ENCODE measurements around the gene MAGI3. TPM values are rescaled to one million over a fixed set of nuclear protein-coding genes. Genes with fewer than 3 reads are reported as not detected.

Gene MAGI3
- total RNA-seq, 4 donors from 2014 or later: 94.3 to 180 (median 134) TPM

DNA sequence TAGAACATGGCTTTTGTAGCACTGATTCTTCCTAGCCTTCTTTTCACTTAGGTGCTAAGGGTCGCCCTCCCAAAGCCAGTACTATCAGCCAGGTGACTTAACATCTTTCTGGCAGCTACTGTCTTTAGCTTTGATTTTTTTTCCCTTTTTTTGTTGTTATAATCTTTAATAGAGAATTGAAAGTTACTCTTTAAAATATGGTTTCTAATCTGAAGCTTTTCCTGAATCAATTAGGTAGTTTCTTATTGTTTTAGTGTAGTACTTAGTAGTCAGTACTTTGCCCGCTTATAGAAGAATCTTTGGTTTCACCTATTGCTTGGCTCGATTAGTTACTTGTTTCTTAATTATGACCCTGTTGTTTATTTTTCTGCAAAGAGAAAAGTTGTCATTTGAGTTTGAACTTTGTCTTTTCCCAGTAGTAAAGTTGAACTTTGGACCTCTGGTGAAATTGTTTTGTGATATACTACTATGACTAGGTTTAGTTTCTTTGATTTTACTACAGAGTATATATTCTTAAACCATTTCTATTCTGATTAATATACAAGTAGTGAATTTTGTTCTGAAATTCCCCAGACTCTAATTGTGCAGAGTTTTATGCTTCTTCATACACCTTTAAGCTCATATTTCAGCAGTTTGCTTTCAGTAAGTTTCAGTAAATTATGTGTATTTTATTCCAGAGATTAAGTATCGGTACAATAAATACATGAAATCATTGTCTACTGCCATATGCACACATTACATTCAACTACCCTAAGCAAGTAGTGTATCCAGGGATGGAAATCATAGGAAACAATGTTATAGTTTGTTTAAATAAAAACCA lies 3.9 kb downstream of the MAGI3 start:
- DNase-seq: no peak
- H3K9me3 ChIP-seq: no peaks in the 10 kb centered on the region
- H3K27ac ChIP-seq: peak overlapping the region; percentile 4 to 62 (median 58)
- H3K36me3 ChIP-seq: no peaks in the 10 kb centered on the region
- TF ChIP-seq EP300 (IDR thresholded peaks at IDR 0.05; ENCODE audit: low read depth) (no peak), POLR2AphosphoS5 (IDR thresholded peaks at IDR 0.05) (no peak), POLR2A (IDR thresholded peaks at IDR 0.05) (no peak)
- TF ChIP-seq, protein P1, sequence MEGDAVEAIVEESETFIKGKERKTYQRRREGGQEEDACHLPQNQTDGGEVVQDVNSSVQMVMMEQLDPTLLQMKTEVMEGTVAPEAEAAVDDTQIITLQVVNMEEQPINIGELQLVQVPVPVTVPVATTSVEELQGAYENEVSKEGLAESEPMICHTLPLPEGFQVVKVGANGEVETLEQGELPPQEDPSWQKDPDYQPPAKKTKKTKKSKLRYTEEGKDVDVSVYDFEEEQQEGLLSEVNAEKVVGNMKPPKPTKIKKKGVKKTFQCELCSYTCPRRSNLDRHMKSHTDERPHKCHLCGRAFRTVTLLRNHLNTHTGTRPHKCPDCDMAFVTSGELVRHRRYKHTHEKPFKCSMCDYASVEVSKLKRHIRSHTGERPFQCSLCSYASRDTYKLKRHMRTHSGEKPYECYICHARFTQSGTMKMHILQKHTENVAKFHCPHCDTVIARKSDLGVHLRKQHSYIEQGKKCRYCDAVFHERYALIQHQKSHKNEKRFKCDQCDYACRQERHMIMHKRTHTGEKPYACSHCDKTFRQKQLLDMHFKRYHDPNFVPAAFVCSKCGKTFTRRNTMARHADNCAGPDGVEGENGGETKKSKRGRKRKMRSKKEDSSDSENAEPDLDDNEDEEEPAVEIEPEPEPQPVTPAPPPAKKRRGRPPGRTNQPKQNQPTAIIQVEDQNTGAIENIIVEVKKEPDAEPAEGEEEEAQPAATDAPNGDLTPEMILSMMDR (IDR thresholded peaks at IDR 0.05): no peak
- 47 to 60% methylated on average over 4 of the region's 4 CpGs for WGBS, 2 donors (ENCODE audit: low coverage in 1 of 2)
- peak overlapping the region in 2 of 4 donors; percentile 7 to 96 for H3K4me3 ChIP-seq
- in situ Hi-C loops (cut with MboI; ENCODE audit: low pct_ligation_motif_present in 1 of 4, low pct_unique_long_range_greater_than_20kb in 1 of 4, low sequenced_read_pairs in 3 of 4) (loop anchor here in 3 of 4 donors (25.0 kb wide), 1 partner anchor 257 kb away; no protein-coding TSS in a partner anchor), intact Hi-C loops (cut with DNase I; ENCODE audit: low total_unique reads) (no loop called here)
- no peaks in the 10 kb centered on the region for H3K27me3 ChIP-seq
- peaks cover 3 to 37% (median 29%) of the 10 kb centered on the region in 4 donors for H3K4me1 ChIP-seq

GRCh38 chr1:113394863-113395259 lies 4.5 kb downstream of the MAGI3 start:
- TF ChIP-seq, protein P1 (IDR thresholded peaks at IDR 0.05): no peak
- in situ Hi-C loops (cut with MboI; ENCODE audit: low pct_ligation_motif_present in 1 of 4, low pct_unique_long_range_greater_than_20kb in 1 of 4, low sequenced_read_pairs in 3 of 4): loop anchor here in 3 of 4 donors (25.0 kb wide), 1 partner anchor 258 kb away; no protein-coding TSS in a partner anchor
- H3K4me1 ChIP-seq: peaks cover 3 to 34% (median 27%) of the 10 kb centered on the region in 4 donors
- intact Hi-C loops (cut with DNase I; ENCODE audit: low total_unique reads): no loop called here
- no peaks in the 10 kb centered on the region for H3K9me3 ChIP-seq
- no peak for DNase-seq
- WGBS, 2 donors (ENCODE audit: low coverage in 1 of 2): 87 to 100% methylated on average over 1 of the region's 1 CpG
- peak overlapping the region in 2 of 4 donors; percentile 7 to 96 for H3K4me3 ChIP-seq
- no peaks in the 10 kb centered on the region for H3K36me3 ChIP-seq
- H3K27me3 ChIP-seq: no peaks in the 10 kb centered on the region
- H3K27ac ChIP-seq: peak overlapping the region in 3 of 4 donors; percentile 58 to 62 (median 58)

GRCh38 chr1:113396102-113396501 lies 5.8 kb downstream of the MAGI3 start:
- intact Hi-C loops (cut with DNase I; ENCODE audit: low total_unique reads) (no loop called here), in situ Hi-C loops (cut with MboI; ENCODE audit: low pct_ligation_motif_present in 1 of 4, low pct_unique_long_range_greater_than_20kb in 1 of 4, low sequenced_read_pairs in 3 of 4) (loop anchor here in 3 of 4 donors (25.0 kb wide), 1 partner anchor 259 kb away; no protein-coding TSS in a partner anchor)
- no peak overlapping the region for H3K27ac ChIP-seq
- H3K4me1 ChIP-seq: peaks cover 3 to 40% (median 27%) of the 10 kb centered on the region in 4 donors
- no peaks in the 10 kb centered on the region for H3K9me3 ChIP-seq
- no peak for TF ChIP-seq POLR2AphosphoS5 (IDR thresholded peaks at IDR 0.05)
- H3K27me3 ChIP-seq: no peaks in the 10 kb centered on the region
- H3K36me3 ChIP-seq: no peaks in the 10 kb centered on the region
- 46 to 88% methylated on average over 2 of the region's 2 CpGs for WGBS, 2 donors (ENCODE audit: low coverage in 1 of 2)
- DNase-seq: no peak
- no peak overlapping the region for H3K4me3 ChIP-seq

GRCh38 chr1:113396585-113396984 lies 6.3 kb downstream of the MAGI3 start:
- in situ Hi-C loops (cut with MboI; ENCODE audit: low pct_ligation_motif_present in 1 of 4, low pct_unique_long_range_greater_than_20kb in 1 of 4, low sequenced_read_pairs in 3 of 4) (loop anchor here in 3 of 4 donors (25.0 kb wide), 1 partner anchor 259 kb away; no protein-coding TSS in a partner anchor), intact Hi-C loops (cut with DNase I; ENCODE audit: low total_unique reads) (no loop called here)
- no peak overlapping the region for H3K27ac ChIP-seq
- H3K27me3 ChIP-seq: no peaks in the 10 kb centered on the region
- TF ChIP-seq POLR2A (IDR thresholded peaks at IDR 0.05): no peak
- TF ChIP-seq, protein P1 (IDR thresholded peaks at IDR 0.05): no peak
- no peak for TF ChIP-seq POLR2AphosphoS5 (IDR thresholded peaks at IDR 0.05)
- no peak for TF ChIP-seq EP300 (IDR thresholded peaks at IDR 0.05; ENCODE audit: low read depth)
- H3K4me3 ChIP-seq: no peak overlapping the region
- H3K9me3 ChIP-seq: no peaks in the 10 kb centered on the region
- H3K4me1 ChIP-seq: peaks cover 3 to 42% (median 27%) of the 10 kb centered on the region in 4 donors
- WGBS, 2 donors (ENCODE audit: low coverage in 1 of 2): 78 to 79% methylated on average over 3 of the region's 3 CpGs
- no peaks in the 10 kb centered on the region for H3K36me3 ChIP-seq
- no peak for DNase-seq
